Endothelial cell of umbilical vein (primary cell): ENCODE data around the gene EDC4. TPM values are rescaled to one million over a fixed set of nuclear protein-coding genes. Genes with fewer than 3 reads are reported as not detected.
A peak's percentile ranks its signal among the peaks of the same experiment; 100 is the strongest.

Experiments
- BruUV-seq: library from RNA; stranded (reverse); fragments of 400-500 nt; replicated peaks from 2 replicates; lab custom pipeline; 2021; lab: Mats Ljungman, UMichigan
- CTCF ChIA-PET: fragments of 300-600, 350-600 bp; sonication (Branson Sonifier 250); formaldehyde crosslinking; loops from one replicate; lab custom pipeline; 2021; ENCODE audit warnings: antibody characterized with exemption, inconsistent platforms; lab: Charles Lee
- POLR2A ChIA-PET: fragments of 300-600, 350-600 bp; sonication (Branson Sonifier 250); formaldehyde crosslinking; loops from one replicate; lab custom pipeline; 2021; ENCODE audit warnings: antibody characterized with exemption, inconsistent platforms; lab: Charles Lee
- DNase-seq: peaks from one replicate; pipeline ENCODE4 v3.0.0-alpha.2; 2011; ENCODE audit warnings: low read depth, low spot score
- FAIRE-seq: peaks from 2 replicates; lab custom pipeline; 2011; peaks lifted over from hg19 to GRCh38; lab: Jason Lieb, UNC
- H2AFZ ChIP-seq: 2 replicates; pipeline ENCODE4 v1.6.0; 2012; ENCODE audit warnings: low read depth, low read length, control low read depth, inconsistent platforms
- H3K27ac ChIP-seq: 2 replicates; pipeline ENCODE4 v1.5.1; 2011; ENCODE audit warnings: low read depth, mild to moderate bottlenecking, control low read depth, low read length, moderate library complexity; ENCODE audit not compliant: insufficient read depth
- H3K27me3 ChIP-seq, 2 experiments: 2 replicates each; pipeline versions ENCODE4 v1.6.0 to v1.6.1; 2011; ENCODE audit warnings: low read length in 2 of 2, mixed read lengths in 1 of 2; ENCODE audit not compliant: control insufficient read depth in 2 of 2, insufficient read depth in 2 of 2
- H3K36me3 ChIP-seq, 2 experiments: 2 replicates in 1 of 2; 3 replicates in 1 of 2; pipeline ENCODE4 v1.5.1; 2011; ENCODE audit warnings: low read length in 2 of 2, mild to moderate bottlenecking in 1 of 2, moderate library complexity in 1 of 2; ENCODE audit not compliant: control insufficient read depth in 2 of 2, insufficient read depth in 2 of 2; ENCODE audit errors: extremely low read depth in 1 of 2
- H3K4me1 ChIP-seq: 3 replicates; pipeline ENCODE4 v1.5.1; 2011; ENCODE audit warnings: mild to moderate bottlenecking, low read length; ENCODE audit not compliant: control insufficient read depth, insufficient read depth; ENCODE audit errors: extremely low read depth
- H3K4me2 ChIP-seq: 2 replicates; pipeline ENCODE4 v1.6.1; 2011; ENCODE audit warnings: low read length, control low read depth, mixed read lengths; ENCODE audit not compliant: insufficient read depth
- H3K4me3 ChIP-seq, 3 experiments: fragments of 200-600 bp in 1 of 3; sonication (generic), shearing (Covaris generic) in 1 of 3; replicated peaks in 1 of 3; 2 replicates each; pipeline ENCODE4 v1.5.1; 2011 to 2016; ENCODE audit warnings: control low read depth in 3 of 3, low read length in 3 of 3, mild to moderate bottlenecking in 2 of 3, inconsistent platforms in 1 of 3, low read depth in 1 of 3, moderate library complexity in 1 of 3; ENCODE audit not compliant: insufficient read depth in 1 of 3
- H3K79me2 ChIP-seq: 2 replicates; pipeline ENCODE4 v1.6.0; 2012; ENCODE audit warnings: low read length, inconsistent platforms; ENCODE audit not compliant: control insufficient read depth, insufficient read depth
- H3K9ac ChIP-seq: replicated peaks from 2 replicates; pipeline ENCODE3; 2011; ENCODE audit warnings: low read length, control low read depth; ENCODE audit not compliant: insufficient read depth; ENCODE audit errors: extremely low read depth
- H3K9me1 ChIP-seq: replicated peaks from 3 replicates; pipeline ENCODE4 v1.6.0; 2011; ENCODE audit warnings: mild to moderate bottlenecking, low read length; ENCODE audit not compliant: control insufficient read depth, insufficient read depth; ENCODE audit errors: extremely low read depth
- H3K9me3 ChIP-seq: replicated peaks from 2 replicates; pipeline ENCODE4 v1.5.1; 2012; ENCODE audit warnings: low read length, inconsistent platforms; ENCODE audit not compliant: control insufficient read depth, insufficient read depth
- H4K20me1 ChIP-seq: replicated peaks from 2 replicates; pipeline ENCODE3; 2011; ENCODE audit warnings: mild to moderate bottlenecking, low read length; ENCODE audit not compliant: control insufficient read depth, insufficient read depth; ENCODE audit errors: extremely low read depth
- CTCF ChIP-seq, 2 donors: IDR thresholded peaks; 1 replicate in 1 of 2; 2 replicates in 1 of 2; pipeline ENCODE4 v1.5.1; 2011; ENCODE audit warnings: low read length in 2 of 2, mild to moderate bottlenecking in 2 of 2, moderate library complexity in 2 of 2, control low read depth in 1 of 2, inconsistent platforms in 1 of 2, low read depth in 1 of 2; ENCODE audit not compliant: insufficient read depth in 1 of 2; ENCODE audit errors: extremely low read depth in 1 of 2
- EZH2 ChIP-seq: IDR thresholded peaks from 2 replicates; pipeline ENCODE4 v1.6.1; 2012; ENCODE audit warnings: borderline replicate concordance, low read depth, mild to moderate bottlenecking, moderate library complexity, low read length, inconsistent platforms; ENCODE audit not compliant: severe bottlenecking
- FOS ChIP-seq: IDR thresholded peaks from 2 replicates; pipeline ENCODE4 v1.6.1; 2011; ENCODE audit warnings: mild to moderate bottlenecking, low read length, moderate library complexity, borderline replicate concordance; ENCODE audit not compliant: insufficient read depth
- GATA2 ChIP-seq: IDR thresholded peaks from 2 replicates; pipeline ENCODE4 v1.7.0; 2011; ENCODE audit warnings: low read depth, mild to moderate bottlenecking, moderate library complexity, mixed read lengths, low read length; ENCODE audit not compliant: insufficient read length, insufficient read depth
- JUN ChIP-seq: IDR thresholded peaks from 2 replicates; pipeline ENCODE4 v1.6.1; 2011; ENCODE audit warnings: borderline replicate concordance, low read depth; ENCODE audit not compliant: insufficient read length, insufficient read depth
- MAX ChIP-seq: IDR thresholded peaks from 2 replicates; pipeline ENCODE4 v1.6.1; 2011; ENCODE audit not compliant: insufficient read depth, insufficient read length
- MYC ChIP-seq: IDR thresholded peaks from one replicate; pipeline ENCODE4 v1.6.1; 2011; ENCODE audit warnings: mild to moderate bottlenecking, low read depth, low read length
- POLR2A ChIP-seq: IDR thresholded peaks from 2 replicates; pipeline ENCODE4 v1.6.1; 2012; ENCODE audit warnings: low read depth, mild to moderate bottlenecking, control low read depth, low read length
- POLR2AphosphoS5 ChIP-seq: IDR thresholded peaks from 2 replicates; pipeline ENCODE4 v1.6.1; 2012; ENCODE audit warnings: low read depth, mild to moderate bottlenecking, control low read depth, low read length, moderate library complexity; ENCODE audit not compliant: insufficient read depth
- dilution Hi-C: fragments of 300-500 bp; cut with MboI; formaldehyde crosslinking; loops from one replicate; pipeline ENCODE4 v1.15.0; 2019; ENCODE audit warnings: low sequenced_read_pairs; ENCODE audit not compliant: extremely low pct_ligation_motif_present
- intact Hi-C: fragments of 100-400 bp; cut with micrococcal nuclease; formaldehyde crosslinking; loops from one replicate; pipeline ENCODE4 v1.10.0; 2022
- polyA plus RNA-seq, 4 experiments: library from polyadenylated mRNA; depleted of rRNA in 3 of 4; stranded (reverse) in 3 of 4; unstranded in 1 of 4; fragments of >200 nt; gene quantifications; 2 replicates each; pipeline versions ENCODE4 v1.2.1 to v1.2.3, GENCODE V29; 2011 to 2012; ENCODE audit warnings: missing spikeins in 1 of 4
- total RNA-seq: library from RNA; stranded (reverse); gene quantifications from 2 replicates; pipeline ENCODE4 v1.2.3, GENCODE V29; 2021

Gene EDC4
- total and polyA plus RNA-seq, 2 donors (not counting 3 experiments of a cell fraction or from before 2014, with no cell fraction given) = 57.5 to 81.2 TPM

- H3K4me3 ChIP-seq = peak within 1 kb of the TSS; percentile 71 to 81 (median 74)
- BruUV-seq = no TSS peak
- dilution Hi-C loops = no loop called here
- peak within 1 kb of the TSS; percentile 74 for H2AFZ ChIP-seq
- DNase-seq (peak; percentile 58), FAIRE-seq (peak; percentile 60)
- no peaks in the 10 kb centered on the region for H3K27me3 ChIP-seq
- H4K20me1 ChIP-seq = peaks cover 3% of the 10 kb centered on the region
- H3K9ac ChIP-seq = peak within 1 kb of the TSS; percentile 93
- no peaks in the 10 kb centered on the region for H3K9me1 ChIP-seq
- H3K4me1 ChIP-seq = peaks cover 32% of the 10 kb centered on the region
- H3K9me3 ChIP-seq = no peaks in the 10 kb centered on the region
- peak within 1 kb of the TSS; percentile 79 for H3K27ac ChIP-seq
- peaks cover 72% of the 10 kb centered on the region for H3K79me2 ChIP-seq
- ChIA-PET POLR2A (interaction anchor here (1.1 kb wide), 1 partner anchor 26 kb away, joined by 3 read pairs; the partner anchor contains the start of gene EDC4), CTCF (interaction anchor here (1.0 to 1.5 kb wide), 4 partner anchors 10 to 175 kb away, joined by 3 to 6 read pairs (median 4); no protein-coding TSS in a partner anchor)
- TF ChIP-seq JUN = no peak
- TF ChIP-seq MAX = peak; percentile 0
- intact Hi-C loops = loop anchor here (1.0 to 2.0 kb wide), 4 partner anchors 26 to 174 kb away; partner anchors contain the start of genes EDC4 and PSKH1
- H3K4me2 ChIP-seq = peak within 1 kb of the TSS; percentile 79
- peaks cover 0 to 3% of the 10 kb centered on the region in 2 experiments for H3K36me3 ChIP-seq
Observed at GRCh38 chr16:67847064-67847861, 25.6 kb upstream of the EDC4 start, which contains the start of gene CENPT. Gene CENPT (minus strand): TSS chr16:67847693. CDS start chr16:67833859, 13,834 bp downstream.

- peak overlapping the region; percentile 79 for H3K27ac ChIP-seq
- dilution Hi-C loops = no loop called here
- no peaks in the 10 kb centered on the region for H3K9me3 ChIP-seq
- H3K27me3 ChIP-seq = no peaks in the 10 kb centered on the region
- no peaks in the 10 kb centered on the region for H3K9me1 ChIP-seq
- H3K79me2 ChIP-seq = peaks cover 77% of the 10 kb centered on the region
- H3K9ac ChIP-seq = peak overlapping the region; percentile 93
- no peak for TF ChIP-seq MYC
- no peak for TF ChIP-seq EZH2
- no peak for TF ChIP-seq JUN
- TF ChIP-seq FOS = no peak
- no peak for TF ChIP-seq GATA2
- no peak for TF ChIP-seq POLR2AphosphoS5
- no peak for TF ChIP-seq MAX
- no peak for TF ChIP-seq CTCF (IDR thresholded peaks at IDR 0.05; ENCODE audit: extremely low read depth in 1 of 2, insufficient read depth in 1 of 2, low read depth in 1 of 2, low read length in 2 of 2)
- TF ChIP-seq POLR2A = no peak
- DNase-seq = no peak
- no TSS peak for BruUV-seq
- H3K4me2 ChIP-seq = peak overlapping the region; percentile 79
- no peak for FAIRE-seq
- H3K4me3 ChIP-seq = peak overlapping the region; percentile 71 to 81 (median 74)
- peaks cover 0 to 3% of the 10 kb centered on the region in 2 experiments for H3K36me3 ChIP-seq
- peaks cover 3% of the 10 kb centered on the region for H4K20me1 ChIP-seq
- ChIA-PET POLR2A (no interaction called here), CTCF (interaction anchor here (1.0 to 1.5 kb wide), 5 partner anchors 9 to 176 kb away, joined by 3 to 7 read pairs (median 4); no protein-coding TSS in a partner anchor)
- no peak overlapping the region for H2AFZ ChIP-seq
- intact Hi-C loops = no loop called here
- H3K4me1 ChIP-seq = peaks cover 32% of the 10 kb centered on the region
Observed at GRCh38 chr16:67848118-67848517, 24.7 kb upstream of the EDC4 start.
